ENCODE measurements around the gene SLC10A1.
"Not testable (repeated sequence)": the region's sequence is repeated elsewhere in the genome, so short reads cannot be mapped to it uniquely, and the experiment has no call there.

Gene SLC10A1

GRCh38 chr14:69796797-69797500 is at the start of gene SLC10A1:
Gene SLC10A1, minus strand, starts transcription at chr14:69797241. Its CDS starts 86 bp downstream, at chr14:69797155.
- no peak for DNase-seq

- no peak for DNase-seq
Measured at GRCh38 chr14:69845787-69846186, 48.7 kb upstream of the SLC10A1 start.

GRCh38 chr14:69845050-69845581 is 48.1 kb upstream of the SLC10A1 start:
- no peak for DNase-seq

GRCh38 chr14:69844171-69844570 is 47.1 kb upstream of the SLC10A1 start:
- DNase-seq: no peak

GRCh38 chr14:69842686-69843420 is 45.8 kb upstream of the SLC10A1 start:
- no peak for DNase-seq

GRCh38 chr14:69841656-69842055 is 44.6 kb upstream of the SLC10A1 start:
- no peak for DNase-seq

GRCh38 chr14:69839661-69840060 is 42.6 kb upstream of the SLC10A1 start:
- DNase-seq: no peak

- no peak for DNase-seq
Measured at GRCh38 chr14:69838881-69839416, 41.9 kb upstream of the SLC10A1 start.

GRCh38 chr14:69828879-69829278 is 31.8 kb upstream of the SLC10A1 start:
- DNase-seq: no peak

- no peak for DNase-seq
Measured at GRCh38 chr14:69828354-69828753, 31.3 kb upstream of the SLC10A1 start.

- no peak for DNase-seq
Measured at GRCh38 chr14:69827560-69827959, 30.5 kb upstream of the SLC10A1 start.

GRCh38 chr14:69822456-69822855 is 25.4 kb upstream of the SLC10A1 start:
- no peak for DNase-seq

- DNase-seq: no peak
Measured at GRCh38 chr14:69820991-69821390, 23.9 kb upstream of the SLC10A1 start.

- no peak for DNase-seq
Measured at GRCh38 chr14:69819607-69820006, 22.6 kb upstream of the SLC10A1 start.

- DNase-seq: peak; percentile 12
Measured at GRCh38 chr14:69818758-69819191, 21.7 kb upstream of the SLC10A1 start.

- DNase-seq: no peak
Measured at GRCh38 chr14:69816216-69816615, 19.2 kb upstream of the SLC10A1 start.

- DNase-seq: no peak
Measured at GRCh38 chr14:69815556-69815955, 18.5 kb upstream of the SLC10A1 start.

GRCh38 chr14:69814397-69814796 is 17.4 kb upstream of the SLC10A1 start:
- DNase-seq: no peak

- not testable (repeated sequence) for DNase-seq
Measured at GRCh38 chr14:69813346-69813745, 16.3 kb upstream of the SLC10A1 start.

- DNase-seq: no peak
Measured at GRCh38 chr14:69812711-69813110, 15.7 kb upstream of the SLC10A1 start.

GRCh38 chr14:69811868-69812252 is 14.8 kb upstream of the SLC10A1 start:
- DNase-seq: no peak

GRCh38 chr14:69811227-69811867 is 14.3 kb upstream of the SLC10A1 start:
- DNase-seq: no peak
